Activated CD8-positive, alpha-beta T cell treated with anti-CD3 and anti-CD28 coated beads for 36 hours (primary cell): ENCODE results near the gene GPR32. TPM values are rescaled to one million over a fixed set of nuclear protein-coding genes. Genes with fewer than 3 reads are reported as not detected.
"Not testable (repeated sequence)": the region's sequence is repeated elsewhere in the genome, so short reads cannot be mapped to it uniquely, and the experiment has no call there.

Experiments
- ATAC-seq: fragments of 200-7000 bp; cut with Tn5 transposase; one replicate; pipeline ENCODE4 v1.10.0; 2021; ENCODE audit warnings: mild to moderate bottlenecking, moderate library complexity
- CTCF ChIA-PET: fragments of 350-600 bp; sonication (Branson Sonifier 250); formaldehyde crosslinking; loops from one replicate; lab custom pipeline; 2021; ENCODE audit warnings: antibody characterized with exemption; lab: Charles Lee
- POLR2A ChIA-PET: fragments of 350-600 bp; sonication (Branson Sonifier 250); formaldehyde crosslinking; loops from one replicate; lab custom pipeline; 2021; ENCODE audit warnings: antibody characterized with exemption; lab: Charles Lee
- DNase-seq: peaks from one replicate; pipeline ENCODE4 v3.0.0-alpha.2; 2020
- H3K27ac Mint-ChIP-seq: one replicate; pipeline ENCODE4 v1.8.0; 2021; ENCODE audit warnings: mild to moderate bottlenecking, mixed read lengths
- H3K27me3 Mint-ChIP-seq: one replicate; pipeline ENCODE4 v1.8.0; 2021; ENCODE audit warnings: mixed read lengths
- H3K36me3 Mint-ChIP-seq: one replicate; pipeline ENCODE4 v1.8.0; 2021; ENCODE audit warnings: low read depth, mixed read lengths
- H3K4me1 Mint-ChIP-seq: one replicate; pipeline ENCODE4 v1.8.0; 2021; ENCODE audit warnings: low read depth, mixed read lengths
- H3K4me3 Mint-ChIP-seq: one replicate; pipeline ENCODE4 v1.8.0; 2021; ENCODE audit warnings: mild to moderate bottlenecking, moderate library complexity, mixed read lengths
- H3K9me3 Mint-ChIP-seq: one replicate; pipeline ENCODE4 v1.8.0; 2021; ENCODE audit warnings: mixed read lengths
- CTCF ChIP-seq: fragments of 200-600 bp; IDR thresholded peaks from one replicate; pipeline ENCODE4 v1.8.0; 2022; ENCODE audit warnings: antibody characterized with exemption, mild to moderate bottlenecking
- intact Hi-C: fragments of 100-400 bp; cut with micrococcal nuclease; formaldehyde crosslinking; loops from one replicate; pipeline ENCODE4 v1.10.0; 2022
- total RNA-seq, 2 experiments: library from RNA; stranded (reverse); gene quantifications; one replicate each; pipeline ENCODE4 v1.2.3, GENCODE V29; 2021

Gene GPR32
- total RNA-seq, result not detected

GRCh38 chr19:50770164-50770563 lies at the start of gene GPR32:
TSS of gene GPR32 (plus strand) at chr19:50770464. CDS start at chr19:50770601, 137 bp downstream.
- peaks cover 20% of the 10 kb centered on the region for H3K27me3 Mint-ChIP-seq
- POLR2A ChIA-PET, CTCF ChIA-PET, H3K36me3 Mint-ChIP-seq, ATAC-seq, H3K27ac Mint-ChIP-seq, DNase-seq, H3K4me3 Mint-ChIP-seq, H3K4me1 Mint-ChIP-seq, intact Hi-C loops, H3K9me3 Mint-ChIP-seq: not testable (repeated sequence)

- intact Hi-C loops, result loop anchor here (5.0 kb wide), 1 partner anchor 61 kb away; no protein-coding TSS in a partner anchor
- ChIA-PET CTCF (interaction anchor here (0.6 kb wide), 1 partner anchor 63 kb away, joined by 3 read pairs; no protein-coding TSS in a partner anchor), POLR2A (interaction anchor here (1.0 kb wide), 1 partner anchor 84 kb away, joined by 3 read pairs; no protein-coding TSS in a partner anchor)
- Mint-ChIP-seq H3K27ac (no peak overlapping the region), H3K27me3 (peaks cover 45% of the 10 kb centered on the region), H3K9me3 (no peaks in the 10 kb centered on the region), H3K36me3 (no peaks in the 10 kb centered on the region), H3K4me1 (peaks cover 6% of the 10 kb centered on the region), H3K4me3 (no peak overlapping the region)
- DNase-seq (no peak), ATAC-seq (no peak)
- TF ChIP-seq CTCF, result no peak
Measured at GRCh38 chr19:50720921-50721381, 49.3 kb upstream of the GPR32 start.

- CTCF ChIA-PET, result interaction anchor here (1.1 to 2.0 kb wide), 2 partner anchors 9 to 200 kb away, joined by 3 to 4 read pairs; no protein-coding TSS in a partner anchor
Measured at GRCh38 chr19:50721441-50722137, 48.7 kb upstream of the GPR32 start.

GRCh38 chr19:50722201-50723013 lies 47.9 kb upstream of the GPR32 start:
- intact Hi-C loops, result loop anchor here (5.0 kb wide), 1 partner anchor 60 kb away; no protein-coding TSS in a partner anchor
- H3K27me3 Mint-ChIP-seq, result peaks cover 42% of the 10 kb centered on the region
- CTCF ChIA-PET, result interaction anchor here (1.1 to 2.0 kb wide), 2 partner anchors 9 to 200 kb away, joined by 3 to 4 read pairs; no protein-coding TSS in a partner anchor

More at GRCh38 chr19:50721441-50722137, 48.7 kb upstream of the GPR32 start:
- Mint-ChIP-seq H3K4me1 (peaks cover 10% of the 10 kb centered on the region), H3K36me3 (no peaks in the 10 kb centered on the region), H3K27me3 (peaks cover 44% of the 10 kb centered on the region), H3K9me3 (no peaks in the 10 kb centered on the region), H3K4me3 (no peak overlapping the region), H3K27ac (no peak overlapping the region)
- intact Hi-C loops, result loop anchor here (5.0 kb wide), 1 partner anchor 61 kb away; no protein-coding TSS in a partner anchor
- POLR2A ChIA-PET, result interaction anchor here (1.0 to 1.3 kb wide), 2 partner anchors 16 to 83 kb away, joined by 3 to 5 read pairs; no protein-coding TSS in a partner anchor
- no peak for TF ChIP-seq CTCF
- no peak for ATAC-seq
- no peak for DNase-seq

More at GRCh38 chr19:50722201-50723013, 47.9 kb upstream of the GPR32 start:
- Mint-ChIP-seq H3K4me1 (peaks cover 13% of the 10 kb centered on the region), H3K4me3 (no peak overlapping the region), H3K9me3 (no peaks in the 10 kb centered on the region), H3K36me3 (no peaks in the 10 kb centered on the region), H3K27ac (no peak overlapping the region)
- POLR2A ChIA-PET, result interaction anchor here (1.3 kb wide), 1 partner anchor 17 kb away, joined by 5 read pairs; no protein-coding TSS in a partner anchor
- TF ChIP-seq CTCF, result no peak
- DNase-seq, result no peak
- no peak for ATAC-seq
